WTC11 (cell line): Measurements from ENCODE around the gene SOCS1. TPM values are rescaled to one million over a fixed set of nuclear protein-coding genes. Genes with fewer than 3 reads are reported as not detected.

Experiments used
- CBFB ChIP-seq: sonication (generic); formaldehyde crosslinking; IDR thresholded peaks from 2 replicates; pipeline ENCODE4 v1.8.1; 2022; ENCODE audit warnings: mild to moderate bottlenecking, low read depth, missing genetic modification reagents
- ETV6 ChIP-seq: sonication (generic); formaldehyde crosslinking; IDR thresholded peaks from 2 replicates; pipeline ENCODE4 v1.8.1; 2022; ENCODE audit warnings: mild to moderate bottlenecking, missing genetic modification reagents
- FOXK1 ChIP-seq: sonication (generic); formaldehyde crosslinking; IDR thresholded peaks from 2 replicates; pipeline ENCODE4 v1.8.0; 2022; ENCODE audit warnings: mild to moderate bottlenecking, moderate library complexity, missing genetic modification reagents
- GABPB1 ChIP-seq: sonication (generic); formaldehyde crosslinking; IDR thresholded peaks from 2 replicates; pipeline ENCODE4 v1.8.1; 2023; ENCODE audit warnings: mild to moderate bottlenecking, missing genetic modification reagents
- GTF2I ChIP-seq: fragments of 250-450 bp; sonication (Bioruptor Pico); conservative IDR thresholded peaks from 2 replicates; pipeline ENCODE4 v1.4.0; 2021; ENCODE audit warnings: mild to moderate bottlenecking
- JAZF1 ChIP-seq: fragments of 250-450 bp; sonication (Bioruptor Pico); IDR thresholded peaks from 2 replicates; pipeline ENCODE4 v1.9.0; 2021; ENCODE audit warnings: moderate library complexity, mild to moderate bottlenecking, inconsistent platforms
- JUN ChIP-seq: sonication (generic); formaldehyde crosslinking; IDR thresholded peaks from 2 replicates; pipeline ENCODE4 v1.8.0; 2023; ENCODE audit warnings: mild to moderate bottlenecking, missing genetic modification reagents
- MXD4 ChIP-seq: fragments of 250-450 bp; sonication (Bioruptor Pico); IDR thresholded peaks from 2 replicates; pipeline ENCODE4 v1.8.0; 2021; ENCODE audit warnings: mild to moderate bottlenecking, moderate library complexity, borderline replicate concordance
- NR3C1 ChIP-seq: sonication (generic); formaldehyde crosslinking; conservative IDR thresholded peaks from 2 replicates; pipeline ENCODE4 v1.8.1; 2023; ENCODE audit warnings: low read depth, mild to moderate bottlenecking, missing genetic modification reagents
- RORB ChIP-seq: fragments of 250-450 bp; sonication (Bioruptor Pico); IDR thresholded peaks from 2 replicates; pipeline ENCODE4 v1.9.0; 2021; ENCODE audit warnings: mild to moderate bottlenecking
- SMAD4 ChIP-seq: sonication (generic); formaldehyde crosslinking; IDR thresholded peaks from 2 replicates; pipeline ENCODE4 v1.8.0; 2022; ENCODE audit warnings: mild to moderate bottlenecking, missing genetic modification reagents
- TEAD4 ChIP-seq: sonication (generic); formaldehyde crosslinking; IDR thresholded peaks from 2 replicates; pipeline ENCODE4 v1.8.0; 2022; ENCODE audit warnings: mild to moderate bottlenecking, missing genetic modification reagents
- ZNF219 ChIP-seq: sonication (generic); formaldehyde crosslinking; IDR thresholded peaks from 2 replicates; pipeline ENCODE4 v1.8.0; 2023; ENCODE audit warnings: missing genetic modification reagents, mild to moderate bottlenecking, borderline replicate concordance
- ZNF232 ChIP-seq: sonication (generic); formaldehyde crosslinking; IDR thresholded peaks from 2 replicates; pipeline ENCODE4 v1.8.0; 2022; ENCODE audit warnings: mild to moderate bottlenecking, missing genetic modification reagents
- ZNF671 ChIP-seq: fragments of 250-450 bp; sonication (Bioruptor Pico); IDR thresholded peaks from 2 replicates; pipeline ENCODE4 v1.8.0; 2021; ENCODE audit warnings: mild to moderate bottlenecking
- total RNA-seq: library from RNA; stranded (reverse); gene quantifications from 3 replicates; pipeline ENCODE4 v1.2.3, GENCODE V29; 2021
- TF ChIP-seq, protein P1 (sequence below): sonication (generic); formaldehyde crosslinking; IDR thresholded peaks from 2 replicates; pipeline ENCODE4 v1.8.0; 2023; ENCODE audit warnings: mild to moderate bottlenecking, missing genetic modification reagents
- TF ChIP-seq, protein P2 (sequence below): sonication (generic); formaldehyde crosslinking; IDR thresholded peaks from 2 replicates; pipeline ENCODE4 v1.8.1; 2022; ENCODE audit warnings: mild to moderate bottlenecking, missing genetic modification reagents, moderate library complexity, borderline replicate concordance
- TF ChIP-seq, protein P3 (sequence below): sonication (generic); formaldehyde crosslinking; IDR thresholded peaks from 2 replicates; pipeline ENCODE4 v1.8.1; 2023; ENCODE audit warnings: mild to moderate bottlenecking, missing genetic modification reagents
- TF ChIP-seq, protein P4 (sequence below): sonication (generic); formaldehyde crosslinking; IDR thresholded peaks from 2 replicates; pipeline ENCODE4 v1.8.1; 2023; ENCODE audit warnings: mild to moderate bottlenecking, missing genetic modification reagents, moderate library complexity
- TF ChIP-seq, protein P5 (sequence below): fragments of 250-450 bp; sonication (Bioruptor Pico); IDR thresholded peaks from 2 replicates; pipeline ENCODE4 v1.8.0; 2021; ENCODE audit warnings: mild to moderate bottlenecking

SOCS1 gene
- total RNA-seq, 1 experiment from 2014 or later, result 62.3 TPM

DNA sequence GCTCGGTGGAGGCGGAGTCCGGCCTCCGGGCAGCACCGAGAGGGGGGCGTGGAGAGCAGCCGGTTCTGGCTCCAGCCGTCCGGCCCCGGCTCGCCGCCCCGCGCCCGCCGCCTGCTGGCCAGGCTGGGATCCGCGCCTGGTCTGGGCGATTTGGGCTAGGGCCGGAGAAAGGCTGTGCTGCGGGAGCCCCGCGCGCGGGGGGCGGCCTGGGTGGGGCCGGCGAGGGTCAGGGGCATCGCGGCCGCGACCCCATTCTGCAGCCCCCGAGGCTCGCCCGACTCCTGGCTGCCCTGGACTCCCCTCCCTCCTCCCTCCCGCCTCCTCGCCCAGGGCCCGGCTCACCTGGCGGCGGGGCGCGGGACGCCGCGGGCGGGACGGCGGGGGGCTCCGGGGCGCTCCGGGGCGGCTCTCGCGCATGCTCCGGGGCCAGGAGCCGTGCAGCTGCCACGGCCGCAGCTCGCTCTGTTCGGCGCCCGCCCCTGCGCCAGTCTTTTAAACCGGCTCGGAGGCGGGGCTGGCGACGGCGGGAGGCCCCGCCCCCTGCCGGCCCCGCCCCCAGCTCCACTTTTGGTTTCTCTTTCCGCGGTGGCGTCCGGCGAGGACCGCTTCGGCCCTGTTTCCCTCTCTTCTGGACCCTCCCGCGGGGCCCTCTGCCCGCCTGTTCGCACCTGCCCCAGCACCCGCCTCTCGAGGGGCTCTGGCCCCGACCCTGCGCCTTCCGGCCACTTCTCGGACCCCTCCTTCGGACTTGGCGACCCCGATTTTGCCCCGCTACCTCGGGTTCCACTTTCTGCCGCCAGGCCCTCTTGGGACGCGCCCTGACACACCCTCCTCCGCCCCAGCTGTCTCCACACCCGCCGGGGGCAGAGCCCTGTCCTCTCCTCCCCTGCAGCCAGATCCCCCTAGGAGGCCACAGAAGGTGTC lies at the start of gene SOCS1 (continued):
- TF ChIP-seq, protein P1, sequence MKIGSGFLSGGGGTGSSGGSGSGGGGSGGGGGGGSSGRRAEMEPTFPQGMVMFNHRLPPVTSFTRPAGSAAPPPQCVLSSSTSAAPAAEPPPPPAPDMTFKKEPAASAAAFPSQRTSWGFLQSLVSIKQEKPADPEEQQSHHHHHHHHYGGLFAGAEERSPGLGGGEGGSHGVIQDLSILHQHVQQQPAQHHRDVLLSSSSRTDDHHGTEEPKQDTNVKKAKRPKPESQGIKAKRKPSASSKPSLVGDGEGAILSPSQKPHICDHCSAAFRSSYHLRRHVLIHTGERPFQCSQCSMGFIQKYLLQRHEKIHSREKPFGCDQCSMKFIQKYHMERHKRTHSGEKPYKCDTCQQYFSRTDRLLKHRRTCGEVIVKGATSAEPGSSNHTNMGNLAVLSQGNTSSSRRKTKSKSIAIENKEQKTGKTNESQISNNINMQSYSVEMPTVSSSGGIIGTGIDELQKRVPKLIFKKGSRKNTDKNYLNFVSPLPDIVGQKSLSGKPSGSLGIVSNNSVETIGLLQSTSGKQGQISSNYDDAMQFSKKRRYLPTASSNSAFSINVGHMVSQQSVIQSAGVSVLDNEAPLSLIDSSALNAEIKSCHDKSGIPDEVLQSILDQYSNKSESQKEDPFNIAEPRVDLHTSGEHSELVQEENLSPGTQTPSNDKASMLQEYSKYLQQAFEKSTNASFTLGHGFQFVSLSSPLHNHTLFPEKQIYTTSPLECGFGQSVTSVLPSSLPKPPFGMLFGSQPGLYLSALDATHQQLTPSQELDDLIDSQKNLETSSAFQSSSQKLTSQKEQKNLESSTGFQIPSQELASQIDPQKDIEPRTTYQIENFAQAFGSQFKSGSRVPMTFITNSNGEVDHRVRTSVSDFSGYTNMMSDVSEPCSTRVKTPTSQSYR (CRISPR knock-in tag), result no peak
- no peak for TF ChIP-seq JUN (CRISPR knock-in tag)
- no peak for TF ChIP-seq MXD4 (CRISPR knock-in tag)
- no peak for TF ChIP-seq ZNF671 (CRISPR knock-in tag)
- TF ChIP-seq SMAD4, result 0 out of 2 replicates have a peak, but pooled peaks have one; percentile 26
- TF ChIP-seq, protein P2, sequence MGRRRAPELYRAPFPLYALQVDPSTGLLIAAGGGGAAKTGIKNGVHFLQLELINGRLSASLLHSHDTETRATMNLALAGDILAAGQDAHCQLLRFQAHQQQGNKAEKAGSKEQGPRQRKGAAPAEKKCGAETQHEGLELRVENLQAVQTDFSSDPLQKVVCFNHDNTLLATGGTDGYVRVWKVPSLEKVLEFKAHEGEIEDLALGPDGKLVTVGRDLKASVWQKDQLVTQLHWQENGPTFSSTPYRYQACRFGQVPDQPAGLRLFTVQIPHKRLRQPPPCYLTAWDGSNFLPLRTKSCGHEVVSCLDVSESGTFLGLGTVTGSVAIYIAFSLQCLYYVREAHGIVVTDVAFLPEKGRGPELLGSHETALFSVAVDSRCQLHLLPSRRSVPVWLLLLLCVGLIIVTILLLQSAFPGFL (CRISPR knock-in tag), result no peak
- no peak for TF ChIP-seq NR3C1
- TF ChIP-seq TEAD4 (CRISPR knock-in tag), result no peak
- TF ChIP-seq, protein P3, sequence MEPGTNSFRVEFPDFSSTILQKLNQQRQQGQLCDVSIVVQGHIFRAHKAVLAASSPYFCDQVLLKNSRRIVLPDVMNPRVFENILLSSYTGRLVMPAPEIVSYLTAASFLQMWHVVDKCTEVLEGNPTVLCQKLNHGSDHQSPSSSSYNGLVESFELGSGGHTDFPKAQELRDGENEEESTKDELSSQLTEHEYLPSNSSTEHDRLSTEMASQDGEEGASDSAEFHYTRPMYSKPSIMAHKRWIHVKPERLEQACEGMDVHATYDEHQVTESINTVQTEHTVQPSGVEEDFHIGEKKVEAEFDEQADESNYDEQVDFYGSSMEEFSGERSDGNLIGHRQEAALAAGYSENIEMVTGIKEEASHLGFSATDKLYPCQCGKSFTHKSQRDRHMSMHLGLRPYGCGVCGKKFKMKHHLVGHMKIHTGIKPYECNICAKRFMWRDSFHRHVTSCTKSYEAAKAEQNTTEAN (CRISPR knock-in tag), result no peak
- TF ChIP-seq, protein P4, sequence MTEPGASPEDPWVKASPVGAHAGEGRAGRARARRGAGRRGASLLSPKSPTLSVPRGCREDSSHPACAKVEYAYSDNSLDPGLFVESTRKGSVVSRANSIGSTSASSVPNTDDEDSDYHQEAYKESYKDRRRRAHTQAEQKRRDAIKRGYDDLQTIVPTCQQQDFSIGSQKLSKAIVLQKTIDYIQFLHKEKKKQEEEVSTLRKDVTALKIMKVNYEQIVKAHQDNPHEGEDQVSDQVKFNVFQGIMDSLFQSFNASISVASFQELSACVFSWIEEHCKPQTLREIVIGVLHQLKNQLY (CRISPR knock-in tag), result no peak
- no peak for TF ChIP-seq ZNF232 (CRISPR knock-in tag)
- TF ChIP-seq, protein P5, sequence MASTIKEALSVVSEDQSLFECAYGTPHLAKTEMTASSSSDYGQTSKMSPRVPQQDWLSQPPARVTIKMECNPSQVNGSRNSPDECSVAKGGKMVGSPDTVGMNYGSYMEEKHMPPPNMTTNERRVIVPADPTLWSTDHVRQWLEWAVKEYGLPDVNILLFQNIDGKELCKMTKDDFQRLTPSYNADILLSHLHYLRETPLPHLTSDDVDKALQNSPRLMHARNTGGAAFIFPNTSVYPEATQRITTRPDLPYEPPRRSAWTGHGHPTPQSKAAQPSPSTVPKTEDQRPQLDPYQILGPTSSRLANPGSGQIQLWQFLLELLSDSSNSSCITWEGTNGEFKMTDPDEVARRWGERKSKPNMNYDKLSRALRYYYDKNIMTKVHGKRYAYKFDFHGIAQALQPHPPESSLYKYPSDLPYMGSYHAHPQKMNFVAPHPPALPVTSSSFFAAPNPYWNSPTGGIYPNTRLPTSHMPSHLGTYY (CRISPR knock-in tag), result no peak
- TF ChIP-seq FOXK1, result 0 out of 2 replicates have a peak, but pooled peaks have one; percentile 28
- no peak for TF ChIP-seq JAZF1 (CRISPR knock-in tag)
- peak; percentile 55 for TF ChIP-seq GABPB1 (CRISPR knock-in tag)
- TF ChIP-seq ZNF219 (CRISPR knock-in tag), result peak; percentile 80; the same call in 1 of the 2 replicates
- TF ChIP-seq CBFB (CRISPR knock-in tag), result no peak
- 0 out of 2 replicates have a peak, but pooled peaks have one; percentile 85 for TF ChIP-seq RORB (CRISPR knock-in tag)
- TF ChIP-seq GTF2I (CRISPR knock-in tag), result no peak
- no peak; the same call in 1 of the 2 replicates for TF ChIP-seq ETV6 (CRISPR knock-in tag)
